Dermis microvascular lymphatic vessel endothelial cell (primary cell): ENCODE results near the gene C1GALT1C1. TPM values are rescaled to one million over a fixed set of nuclear protein-coding genes. Genes with fewer than 3 reads are reported as not detected.
"Not testable (repeated sequence)": the region's sequence is repeated elsewhere in the genome, so short reads cannot be mapped to it uniquely, and the experiment has no call there.

ENCODE experiments used
- DNase-seq, 2 donors: peaks; one replicate each; pipeline versions ENCODE4 v3.0.0 to v3.0.0-alpha.2; 2010; ENCODE audit warnings: low read depth in 2 of 2
- total RNA-seq: library from RNA; depleted of rRNA; stranded (reverse); fragments of >200 nt; gene quantifications from 2 replicates; pipeline ENCODE4 v1.2.1, GENCODE V29; 2014

C1GALT1C1 gene
- 48.1 and 57.7 TPM in 2 replicates for total RNA-seq

DNA sequence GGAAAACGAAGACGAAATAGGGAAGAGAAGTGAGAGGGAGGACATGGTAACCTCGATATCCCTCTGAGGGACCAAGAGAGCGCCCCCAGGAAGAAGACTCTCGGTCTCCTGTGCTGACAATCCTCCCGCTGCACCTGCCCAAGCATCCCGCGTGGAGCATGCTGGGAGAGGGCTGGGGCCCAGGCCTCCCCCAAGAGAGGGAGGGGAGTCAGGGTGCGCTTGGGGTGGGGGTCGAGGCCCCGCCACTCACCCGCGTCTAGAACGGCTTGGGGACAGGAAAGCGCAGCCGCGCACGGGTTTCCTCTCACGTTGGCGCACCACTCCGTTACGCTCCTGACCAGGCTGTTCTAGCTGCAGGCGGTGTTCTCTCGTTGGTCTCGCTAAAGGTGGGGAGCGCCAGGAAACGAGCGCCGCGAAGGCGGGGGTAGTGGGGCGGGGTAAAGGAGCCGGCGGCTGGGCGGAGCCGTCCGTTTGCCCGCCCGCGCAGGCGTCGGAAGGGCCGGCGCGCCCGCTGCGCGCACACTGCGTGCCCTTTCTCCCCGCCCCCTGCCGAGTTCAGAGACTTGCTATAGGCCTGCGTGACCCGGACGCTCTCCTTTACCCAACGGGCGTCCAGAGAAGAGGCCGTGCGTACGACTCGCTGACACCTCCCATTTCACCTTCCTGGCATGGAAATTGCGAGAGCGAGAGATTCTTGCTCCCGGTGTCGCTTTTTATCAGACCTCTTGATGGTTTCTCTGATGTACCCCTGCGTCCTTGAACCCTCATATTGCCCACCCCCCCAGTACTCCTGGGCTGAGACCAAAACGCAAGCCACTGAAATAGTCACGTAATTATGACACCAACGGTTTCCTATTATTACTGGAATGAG is at the start of gene C1GALT1C1:
C1GALT1C1 (minus strand) TSS at position 388 of the 871 bp plus-strand sequence. CDS start 2,888 bp downstream, outside the sequence.
- DNase-seq = peak; percentile 83 to 93

DNA sequence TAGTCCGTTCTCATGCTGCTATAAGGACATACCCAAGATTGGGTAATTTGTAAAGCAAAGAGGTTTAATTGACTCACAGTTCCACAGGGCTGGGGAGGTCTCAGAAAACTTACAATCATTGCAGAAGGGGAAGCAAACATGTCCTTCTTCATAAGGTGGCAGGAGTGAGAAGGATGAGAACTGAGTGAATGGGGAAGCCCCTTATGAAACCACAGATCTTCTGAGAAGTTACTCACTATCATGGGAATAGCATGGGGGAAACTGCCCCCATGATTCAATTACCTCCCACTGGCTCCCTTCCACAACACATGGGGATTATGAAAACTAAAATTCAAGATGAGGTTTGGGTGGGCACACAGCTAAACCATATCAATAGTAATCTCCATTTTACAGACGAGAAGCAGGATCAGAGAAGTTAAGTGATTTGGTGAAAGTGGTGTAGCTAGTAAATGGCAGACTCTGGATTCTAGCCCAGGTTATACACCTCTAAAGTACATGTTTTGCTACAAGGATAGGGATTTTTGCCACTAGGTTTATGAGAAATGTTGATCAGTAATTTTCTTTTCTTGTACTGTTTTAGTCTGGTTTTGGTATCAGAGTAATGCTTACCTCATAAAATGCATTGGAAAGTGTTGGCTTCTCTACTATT is 47.3 kb upstream of the C1GALT1C1 start:
- DNase-seq = no peak

DNA sequence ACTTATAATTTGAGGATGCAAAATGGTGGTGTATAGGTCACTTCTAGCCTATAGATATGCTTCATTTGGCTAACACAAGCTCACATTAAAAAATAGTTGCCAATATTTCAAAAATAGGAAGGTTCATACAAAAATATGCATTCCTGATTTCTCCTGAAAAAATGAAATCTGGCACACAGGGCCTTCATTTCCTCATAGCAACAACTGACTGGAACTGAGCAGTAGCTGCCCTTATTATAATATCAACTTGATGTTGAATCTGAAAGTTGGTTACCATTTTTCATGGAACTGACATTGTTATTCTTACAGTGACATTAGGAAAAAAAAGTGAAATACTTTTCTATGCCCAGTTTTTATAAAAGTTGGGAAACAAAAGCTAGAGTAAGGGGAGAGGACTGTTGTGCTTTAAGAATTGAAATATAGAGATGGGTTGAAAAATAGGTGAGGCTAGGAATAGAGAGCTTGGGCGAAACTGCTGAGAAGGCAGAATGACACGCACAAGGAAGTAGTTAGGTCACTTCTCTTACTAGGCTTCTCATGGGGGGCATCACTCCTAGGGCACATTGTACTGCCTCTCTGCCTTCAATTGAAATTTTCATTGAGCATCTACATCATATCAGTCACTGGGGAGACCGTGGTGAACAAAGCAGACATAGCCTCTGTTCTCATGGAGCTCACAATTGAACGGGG is 43.1 kb upstream of the C1GALT1C1 start:
- peak in 1 of 2 donors; percentile 7 for DNase-seq

DNA sequence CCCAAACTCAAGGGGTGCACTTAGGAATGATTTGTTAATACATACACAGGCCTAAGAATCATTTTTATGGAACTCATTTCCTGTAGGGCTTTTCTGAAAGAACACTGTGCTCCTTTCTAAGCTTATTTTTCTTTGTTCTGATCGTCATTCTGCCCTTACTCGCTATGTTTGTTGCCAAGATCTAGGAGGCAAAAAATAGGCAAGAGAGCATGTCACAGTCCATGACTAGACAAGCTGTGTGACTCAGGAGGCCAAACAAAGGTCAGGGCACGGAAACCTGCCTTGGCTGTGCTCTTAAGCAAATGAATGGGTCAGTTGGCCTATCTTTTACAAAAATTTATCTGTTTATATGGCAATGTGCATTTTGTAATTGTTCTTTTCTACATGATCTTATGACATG is 42.5 kb upstream of the C1GALT1C1 start:
- peak; percentile 49 to 90 for DNase-seq

DNA sequence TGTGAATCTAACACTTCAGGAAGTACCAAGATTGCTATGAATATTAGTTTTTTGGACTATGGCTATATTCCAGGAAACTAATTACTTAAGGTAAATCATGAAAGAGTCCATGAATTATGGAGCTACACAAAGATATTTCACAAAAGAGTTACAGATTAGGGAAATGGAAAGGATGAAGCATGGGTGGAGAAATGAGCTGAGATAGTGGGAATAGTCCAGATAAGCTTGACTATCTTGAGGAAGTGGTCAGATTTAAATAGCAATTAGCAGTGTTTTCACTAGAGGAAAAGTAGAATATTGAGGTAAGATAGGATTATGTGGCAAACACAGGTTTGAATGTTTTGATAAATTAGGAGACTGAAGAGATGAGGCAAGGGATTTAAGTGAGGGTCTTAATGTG is 42.1 kb upstream of the C1GALT1C1 start:
- no peak for DNase-seq

DNA sequence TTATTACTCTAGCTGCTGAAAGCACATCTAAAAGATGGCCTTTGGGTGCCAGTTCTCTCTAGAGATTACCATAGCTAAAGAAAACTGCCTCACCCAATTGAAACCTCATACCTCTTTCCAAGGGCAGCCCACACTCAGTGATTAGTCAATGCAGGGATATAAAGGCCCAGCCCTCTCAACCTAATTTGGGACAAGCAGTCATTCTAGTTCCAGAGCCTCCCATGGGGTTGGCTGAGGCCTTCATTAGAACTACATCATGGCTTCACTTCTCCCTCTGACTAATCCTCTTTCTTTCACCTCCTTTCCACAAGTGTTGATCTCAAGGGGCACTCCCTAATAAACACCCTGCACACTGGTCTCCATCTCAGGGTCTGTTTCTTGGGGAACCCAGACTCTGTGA is 38.5 kb upstream of the C1GALT1C1 start:
- DNase-seq = no peak

DNA sequence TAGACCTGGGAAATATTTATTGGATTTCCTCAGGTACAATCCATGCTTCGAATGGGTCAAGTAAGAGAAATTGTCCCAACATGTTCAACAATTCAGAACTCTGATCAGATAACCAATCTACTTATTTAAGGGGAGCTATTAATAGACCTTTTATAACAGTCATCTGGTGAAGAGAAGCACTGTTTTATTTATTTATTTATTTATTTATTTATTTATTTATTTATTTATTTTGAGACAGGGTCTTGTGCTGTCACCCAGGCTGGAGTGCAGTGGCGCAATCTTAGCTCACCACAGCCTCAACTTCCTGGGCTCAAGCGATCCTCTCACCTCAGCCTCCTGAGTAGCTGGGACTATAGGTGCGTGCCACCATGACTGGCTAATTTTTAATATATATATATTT is 34.7 kb upstream of the C1GALT1C1 start:
- not testable (repeated sequence) for DNase-seq

DNA sequence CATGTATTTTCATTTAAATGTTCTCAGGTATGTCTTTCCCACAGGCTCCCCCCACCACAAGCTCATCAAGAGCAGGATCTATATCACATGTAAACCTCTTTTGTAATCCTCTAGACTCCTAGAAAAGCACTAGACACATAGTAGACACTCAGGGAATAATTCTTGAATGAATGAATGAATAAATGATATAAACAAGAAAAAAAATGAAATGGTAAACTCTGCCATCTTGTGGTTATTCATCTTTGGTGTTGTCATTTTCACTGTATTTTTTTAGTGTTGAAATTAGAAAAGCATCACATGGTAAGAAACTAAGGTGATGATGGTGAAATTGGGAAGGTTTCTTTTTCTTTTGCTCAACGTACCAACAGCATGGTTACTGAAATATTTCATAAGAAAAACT is 34.2 kb upstream of the C1GALT1C1 start:
- peak in 1 of 2 donors; percentile 37 for DNase-seq

DNA sequence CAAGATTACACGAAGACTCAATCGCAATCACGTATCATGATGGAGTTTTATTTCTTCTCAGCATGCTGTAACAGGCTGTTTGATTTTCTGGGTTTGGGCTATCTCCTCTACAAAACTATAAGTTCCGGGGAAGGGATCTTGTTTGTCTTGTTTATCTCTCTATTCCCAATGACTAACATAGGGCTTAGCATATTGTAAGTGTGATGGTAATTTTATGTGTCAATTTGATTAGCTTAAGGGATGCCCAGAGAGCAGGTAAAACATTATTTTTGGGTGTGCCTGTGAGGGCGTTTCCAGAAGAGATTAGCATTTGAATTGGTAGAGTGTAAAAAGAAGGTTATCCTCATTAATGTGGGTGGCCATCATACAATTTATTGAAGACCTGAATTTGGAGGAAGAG is 32.8 kb upstream of the C1GALT1C1 start:
- no peak for DNase-seq

DNA sequence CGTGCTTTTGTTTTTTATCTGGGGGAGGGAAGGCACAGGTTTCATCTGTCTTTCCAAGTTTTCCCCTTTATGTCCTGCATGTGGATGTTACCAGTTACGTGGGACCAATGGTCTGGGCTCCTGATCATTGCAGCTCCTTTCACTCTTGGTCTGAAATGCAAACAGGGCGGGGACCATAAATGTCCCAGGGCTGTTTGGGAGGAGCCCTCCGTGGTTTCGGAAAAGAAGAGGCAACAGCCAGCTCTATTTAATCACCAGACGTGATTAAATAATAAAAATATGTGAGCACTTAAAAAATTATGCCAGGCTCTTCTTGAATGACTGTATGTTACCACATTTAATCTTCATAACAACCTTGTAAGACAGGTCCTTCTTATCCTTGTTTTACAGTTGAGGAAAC is 30.8 kb upstream of the C1GALT1C1 start:
- no peak for DNase-seq

DNA sequence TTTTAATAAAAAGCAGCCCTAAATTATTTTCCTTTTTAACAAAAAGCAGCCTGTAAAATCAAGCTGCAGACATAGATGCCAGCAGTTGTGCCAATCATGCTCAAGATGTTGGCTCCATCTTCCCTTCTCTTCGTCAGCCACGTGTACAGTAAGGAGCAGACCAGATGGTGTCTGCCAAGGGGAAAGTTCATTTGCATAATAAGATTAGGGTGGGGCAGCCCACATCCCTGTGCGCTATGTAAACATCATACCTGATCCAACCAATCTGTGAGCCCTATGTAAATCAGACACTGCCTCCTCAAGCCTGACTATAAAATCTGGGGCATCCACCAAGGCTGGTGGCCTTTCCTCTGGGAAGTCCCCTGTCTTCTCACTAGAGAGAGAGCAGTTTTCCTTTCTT is 23.1 kb upstream of the C1GALT1C1 start:
- no peak for DNase-seq

DNA sequence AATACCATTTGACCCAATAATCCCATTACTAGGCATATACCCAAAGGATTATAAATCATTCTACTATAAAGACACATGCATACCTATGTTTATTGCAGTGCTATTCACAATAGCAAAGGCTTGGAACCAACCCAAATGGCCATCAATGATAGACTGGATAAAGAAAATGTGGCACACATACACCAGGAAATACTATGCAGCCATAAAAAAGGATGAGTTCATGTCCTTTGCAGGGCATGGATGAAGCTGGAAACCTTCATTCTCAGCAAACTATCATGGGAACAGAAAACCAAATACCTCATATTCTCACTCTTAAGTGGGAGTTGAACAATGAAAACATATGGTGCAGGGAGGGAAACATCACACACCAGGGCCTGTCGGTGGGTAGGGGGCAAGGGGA is 22.4 kb upstream of the C1GALT1C1 start:
- DNase-seq = not testable (repeated sequence)

DNA sequence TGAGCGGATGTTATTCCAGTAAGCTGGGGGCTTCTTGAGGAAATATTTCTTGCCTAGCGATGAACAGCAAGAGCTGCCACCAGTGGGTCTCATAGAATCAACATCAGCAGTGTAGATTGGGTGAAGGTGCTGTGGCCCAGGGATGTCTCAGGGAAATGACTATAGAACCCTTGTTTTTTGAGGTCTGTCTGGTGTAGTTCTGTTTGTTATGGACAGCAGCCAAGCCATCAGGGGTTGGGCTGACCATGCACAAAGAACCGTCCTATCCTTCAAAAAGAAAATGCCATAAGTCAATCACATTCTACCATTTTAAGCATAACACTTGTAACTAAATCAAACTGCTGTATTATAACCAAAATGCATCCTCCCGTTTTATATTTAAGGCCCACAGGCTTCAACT is 17.3 kb upstream of the C1GALT1C1 start:
- peak in 1 of 2 donors; percentile 36 for DNase-seq

DNA sequence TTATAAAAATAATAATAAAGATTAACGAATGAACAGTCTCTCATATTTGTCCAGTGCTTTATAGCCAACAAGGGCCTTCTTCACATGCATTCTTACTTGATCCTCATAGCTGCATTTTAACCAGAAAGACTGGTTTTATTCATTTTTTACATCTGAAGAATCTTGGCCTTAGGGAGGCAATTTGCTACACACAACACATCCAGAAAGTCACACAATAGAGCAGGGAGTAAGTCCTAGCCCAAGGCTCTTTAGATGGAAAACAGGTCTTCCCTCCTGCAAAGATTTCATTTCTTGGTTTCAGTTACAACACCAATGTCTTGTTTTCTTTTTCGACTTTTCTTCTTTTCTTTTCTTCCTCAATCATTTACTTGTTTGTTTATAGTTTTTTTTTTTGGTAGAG is 13.0 kb upstream of the C1GALT1C1 start:
- no peak for DNase-seq

DNA sequence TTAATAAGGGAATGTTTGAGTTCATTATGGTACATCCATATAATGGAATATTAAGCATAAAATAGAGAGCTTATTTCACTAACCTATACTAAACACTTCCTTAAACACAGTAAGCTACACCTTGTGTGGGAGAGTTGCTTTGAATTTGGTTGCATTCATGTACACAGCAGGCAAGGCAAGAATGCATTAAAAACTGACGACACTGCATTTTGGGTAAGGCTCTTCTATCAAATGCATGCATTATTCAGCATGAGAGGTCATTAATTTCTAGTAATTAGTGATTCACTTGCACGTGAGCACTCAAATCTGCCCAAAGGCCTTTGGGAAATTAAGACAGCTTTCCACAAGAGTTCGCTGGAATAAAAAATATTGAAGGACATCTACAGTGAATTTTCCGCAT is 8.8 kb upstream of the C1GALT1C1 start:
- DNase-seq = no peak

DNA sequence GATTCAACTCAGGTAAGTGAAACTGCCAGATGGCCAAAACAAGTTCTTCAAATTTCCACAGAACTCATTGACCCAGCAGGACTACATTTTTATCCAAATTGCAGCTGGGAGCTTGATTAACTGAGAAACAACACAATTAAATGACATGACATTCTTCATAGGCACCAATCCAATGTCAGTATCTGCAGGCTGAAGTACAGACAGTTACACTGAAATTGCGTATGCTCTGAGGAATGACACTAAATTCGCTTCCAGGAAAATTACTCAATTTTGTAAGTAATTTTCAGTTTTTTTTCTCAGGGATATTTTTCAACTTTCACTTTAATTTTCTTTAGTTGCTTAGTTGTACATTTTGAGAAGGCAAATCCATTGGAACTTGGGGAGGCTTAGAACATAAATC is 4.5 kb downstream of the C1GALT1C1 start:
- no peak for DNase-seq

DNA sequence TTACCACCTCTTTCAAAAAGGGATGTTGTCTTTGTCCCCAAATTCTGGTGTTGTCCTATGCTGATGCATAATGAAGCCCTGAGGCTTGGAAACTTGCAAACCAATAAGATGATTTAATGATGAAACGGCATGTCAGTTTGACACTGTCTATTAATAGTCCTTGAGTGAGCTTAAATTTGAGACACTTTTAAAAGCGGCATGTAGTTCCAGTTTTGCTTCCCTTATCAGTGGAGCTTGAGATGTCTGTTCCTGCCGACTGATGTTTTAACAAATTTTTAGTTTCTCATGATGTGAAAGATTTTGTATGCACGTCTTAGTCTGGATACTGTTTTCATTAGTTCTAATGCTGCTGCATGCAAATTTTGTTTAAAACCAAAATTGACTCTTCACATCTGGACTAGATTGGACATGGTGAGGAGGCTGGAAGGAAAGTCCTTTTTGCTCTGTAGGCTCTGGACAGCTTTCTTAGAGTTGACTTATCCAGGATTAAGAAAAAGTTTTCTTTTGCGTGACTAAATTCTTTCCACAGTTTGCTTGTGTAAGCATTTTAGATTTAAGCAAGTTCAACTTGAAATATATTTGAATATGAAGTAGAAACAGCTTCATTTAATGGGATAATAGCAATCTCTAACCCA is 11.7 kb downstream of the C1GALT1C1 start:
- no peak for DNase-seq

DNA sequence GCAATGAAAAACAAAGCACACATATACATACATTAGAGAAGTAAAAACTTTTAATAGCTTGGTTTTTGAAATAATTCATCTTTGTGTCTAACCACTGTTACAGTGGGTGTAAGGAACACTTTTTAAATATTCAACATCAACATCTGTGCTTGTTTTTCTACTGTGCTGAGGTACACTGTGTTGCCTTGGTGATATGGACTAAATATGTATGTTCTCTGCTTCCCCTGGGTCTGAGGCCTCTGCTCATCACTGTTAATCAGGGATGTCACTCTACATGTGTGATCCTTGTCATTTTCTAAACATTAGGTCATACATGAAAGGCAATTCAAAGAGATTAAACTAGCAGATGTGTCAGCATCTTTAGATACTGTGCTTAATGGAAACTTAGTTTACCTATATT is 15.0 kb downstream of the C1GALT1C1 start:
- no peak for DNase-seq

DNA sequence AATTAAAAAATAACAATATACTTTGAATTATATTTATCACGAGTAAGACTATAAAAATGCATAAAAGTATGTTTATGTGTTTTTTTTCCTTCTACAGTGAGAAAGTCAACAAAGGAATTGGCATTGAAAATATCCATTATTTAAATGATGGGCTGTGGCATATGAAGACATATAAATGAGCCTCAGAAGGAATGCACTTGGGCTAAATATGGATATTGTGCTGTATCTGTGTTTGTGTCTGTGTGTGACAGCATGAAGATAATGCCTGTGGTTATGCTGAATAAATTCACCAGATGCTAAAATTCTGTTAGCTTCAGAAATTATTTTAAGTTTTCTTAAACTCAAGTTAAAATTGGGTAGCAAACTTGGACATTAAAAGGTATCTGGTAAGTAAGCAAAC is 17.8 kb downstream of the C1GALT1C1 start:
- DNase-seq = no peak

DNA sequence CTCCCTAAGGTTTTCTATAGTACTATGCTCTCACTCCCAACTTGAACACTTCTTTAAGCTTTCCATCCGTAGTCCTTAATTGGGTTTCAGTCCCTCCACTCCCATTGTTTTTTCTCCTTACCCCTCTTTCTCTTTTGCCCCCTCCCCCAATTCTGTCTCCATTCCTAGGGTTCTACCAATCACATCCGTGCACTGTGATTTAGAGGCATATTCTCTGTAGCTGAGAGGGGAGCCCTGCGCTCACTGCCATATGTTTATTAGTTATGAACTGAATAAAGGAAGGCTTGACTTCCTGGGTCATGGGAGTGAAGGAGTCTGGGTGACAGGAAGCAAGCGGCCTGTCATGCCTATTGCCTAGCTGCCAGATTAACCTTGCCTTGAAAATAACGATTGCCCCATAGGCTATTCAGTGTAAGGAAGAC is 25.5 kb downstream of the C1GALT1C1 start:
- DNase-seq = peak in 1 of 2 donors; percentile 42

DNA sequence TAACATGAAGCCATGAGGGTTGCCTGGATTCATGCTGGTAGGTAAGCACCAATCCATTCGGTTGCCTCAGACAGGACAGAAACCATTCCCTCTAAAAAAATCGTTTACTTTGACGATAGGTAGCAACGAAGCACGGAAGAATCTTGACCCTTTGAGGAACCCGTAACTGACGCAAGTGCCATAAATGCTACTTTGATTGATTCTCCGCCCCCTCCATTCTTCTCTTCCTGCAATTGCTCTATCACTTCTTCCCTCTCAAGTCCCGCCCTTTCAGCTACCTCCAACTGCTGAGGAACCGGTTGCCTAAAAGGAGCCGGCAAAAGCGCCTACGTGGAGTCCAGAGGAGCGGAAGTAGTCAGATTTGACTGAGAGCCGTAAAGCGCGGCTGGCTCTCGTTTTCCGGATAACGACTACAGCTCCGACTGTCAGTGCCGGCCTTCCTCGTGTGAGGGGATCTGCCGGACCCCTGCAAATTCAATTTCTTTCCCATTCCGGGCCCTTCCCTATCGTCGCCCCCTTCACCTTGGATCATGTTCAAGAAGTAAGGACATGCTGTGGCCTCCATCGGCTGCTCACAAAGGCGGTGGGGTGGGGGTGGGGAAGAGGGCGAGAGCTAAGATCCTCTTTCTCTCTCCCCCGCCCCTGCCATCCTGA is 26.0 kb downstream of the C1GALT1C1 start, which contains the start of gene MCTS1:
MCTS1 (plus strand) TSS at position 395 of the 654 bp plus-strand sequence; CDS start at position 531, 136 bp downstream.
- DNase-seq = peak; percentile 87 to 93
